K562 (cell line): Measurements from ENCODE around the gene SPINT2. TPM values are rescaled to one million over a fixed set of nuclear protein-coding genes. Genes with fewer than 3 reads are reported as not detected.

ENCODE experiments used
- BDP1 ChIP-seq: IDR thresholded peaks from 3 replicates; pipeline ENCODE4 v1.6.1; 2011; ENCODE audit not compliant: insufficient read length, insufficient read depth
- CAMTA2 ChIP-seq: fragments of 250-450 bp; sonication (Bioruptor Pico); conservative IDR thresholded peaks from 2 replicates; pipeline ENCODE4 v1.5.1; 2022
- CXXC5 ChIP-seq: fragments of 250-450 bp; sonication (Bioruptor Pico); IDR thresholded peaks from 2 replicates; pipeline ENCODE4 v1.8.0; 2022; ENCODE audit warnings: inconsistent platforms, mild to moderate bottlenecking, moderate library complexity
- FOXJ2 ChIP-seq: fragments of 200-800 bp; sonication (Bioruptor generic); IDR thresholded peaks from 2 replicates; pipeline ENCODE4 v1.6.1; 2016; ENCODE audit warnings: missing genetic modification characterization, missing compliant biosample characterization
- FOXP4 ChIP-seq: sonication (generic); formaldehyde crosslinking; IDR thresholded peaks from 2 replicates; pipeline ENCODE4 v1.8.0; 2022; ENCODE audit warnings: mild to moderate bottlenecking, missing genetic modification reagents, borderline replicate concordance
- ILF3 ChIP-seq: fragments of 450-650 bp; IDR thresholded peaks from 2 replicates; pipeline ENCODE4 v1.6.1; 2018; ENCODE audit warnings: antibody characterized with exemption, mild to moderate bottlenecking, moderate library complexity, borderline replicate concordance
- RFX7 ChIP-seq: fragments of 250-450 bp; sonication (Bioruptor Pico); IDR thresholded peaks from 2 replicates; pipeline ENCODE4 v1.5.1; 2021; ENCODE audit warnings: mild to moderate bottlenecking
- SMAD1 ChIP-seq: fragments of 150-350 bp; IDR thresholded peaks from 2 replicates; pipeline ENCODE4 v1.6.1; 2014; ENCODE audit warnings: low read length, low read depth; ENCODE audit not compliant: partially characterized antibody
- SNRNP70 ChIP-seq: fragments of 200-400 bp; formaldehyde crosslinking; optimal IDR thresholded peaks from 2 replicates; pipeline ENCODE3; 2017; ENCODE audit warnings: low read depth, low read length
- SP1 ChIP-seq: sonication (generic); formaldehyde crosslinking; IDR thresholded peaks from 2 replicates; pipeline ENCODE4 v1.8.1; 2022; ENCODE audit warnings: mild to moderate bottlenecking, missing genetic modification reagents
- SPI1 ChIP-seq: IDR thresholded peaks from 2 replicates; pipeline ENCODE4 v1.6.1; 2011; ENCODE audit warnings: low read depth, low read length, control low read depth, borderline replicate concordance
- THAP12 ChIP-seq: fragments of 250-450 bp; sonication (Bioruptor Pico); IDR thresholded peaks from 2 replicates; pipeline ENCODE4 v1.9.0; 2021; ENCODE audit warnings: mild to moderate bottlenecking, inconsistent platforms
- ZFPM2 ChIP-seq: fragments of 250-450 bp; sonication (Bioruptor Pico); IDR thresholded peaks from 2 replicates; pipeline ENCODE4 v1.5.1; 2022; ENCODE audit warnings: mild to moderate bottlenecking
- ZNF3 ChIP-seq: fragments of 250-450 bp; sonication (Bioruptor Pico); IDR thresholded peaks from 2 replicates; pipeline ENCODE4 v1.5.0; 2021; ENCODE audit warnings: mild to moderate bottlenecking, moderate library complexity
- ZNF311 ChIP-seq: fragments of 250-450 bp; sonication (Bioruptor Pico); IDR thresholded peaks from 2 replicates; pipeline ENCODE4 v1.4.0; 2020; ENCODE audit warnings: mild to moderate bottlenecking, moderate library complexity
- ZNF318 ChIP-seq, 2 experiments: fragments of 450-650 bp; IDR thresholded peaks; 2 replicates each; pipeline ENCODE4 v1.6.1; 2016; ENCODE audit warnings: mild to moderate bottlenecking in 2 of 2, borderline replicate concordance in 1 of 2, low read depth in 1 of 2, moderate library complexity in 1 of 2
- polyA plus RNA-seq, 8 experiments: library from polyadenylated mRNA; depleted of rRNA in 4 of 8; stranded (reverse) in 5 of 8; unstranded in 3 of 8; fragments of >200 nt; fragmentation: Nextera tagmentation in 2 of 8; fragmentation: Illumina TruSeq in 1 of 8; extraction: Ambion mirVana in 2 of 8; extraction: Trizol in 1 of 8; gene quantifications; 2 replicates each; pipeline versions ENCODE4 v1.2.1 to v1.2.3, GENCODE V29; 2011 to 2014; ENCODE audit warnings: inconsistent platforms in 1 of 8, missing spikeins in 1 of 8
- total RNA-seq, 7 experiments: library from RNA; depleted of rRNA in 6 of 7; stranded (reverse); fragments of >200 nt in 6 of 7; fragmentation: Illumina TruSeq in 2 of 7; extraction: Trizol in 2 of 7; gene quantifications; 2 replicates each; pipeline versions ENCODE4 v1.2.1 to v1.2.3, GENCODE V29; 2011 to 2021; ENCODE audit warnings: low replicate concordance in 1 of 7

SPINT2 gene
- total and polyA plus RNA-seq, 9 of the 15 experiments (the other 6 are each of a cell fraction or from before 2014, with no cell fraction given): 0.65 to 4.5 (median 3.4) TPM

GRCh38 chr19:38270587-38271167, 6.3 kb downstream of the SPINT2 start (continued):
- TF ChIP-seq FOXP4: no peak
- TF ChIP-seq CXXC5: no peak
- TF ChIP-seq ZNF318 (IDR thresholded peaks at IDR 0.05; ENCODE audit: borderline replicate concordance in 1 of 2, low read depth in 1 of 2): no peak
- TF ChIP-seq SP1 (CRISPR knock-in tag): 0 out of 2 replicates have a peak, but pooled peaks have one; percentile 13
- no peak for TF ChIP-seq SPI1
- TF ChIP-seq ILF3: no peak
- no peak for TF ChIP-seq BDP1
- 0 out of 2 replicates have a peak, but pooled peaks have one; percentile 33 for TF ChIP-seq THAP12 (CRISPR knock-in tag)
- no peak for TF ChIP-seq ZFPM2
- no peak for TF ChIP-seq FOXJ2 (tag)
- no peak for TF ChIP-seq ZNF3
- no peak for TF ChIP-seq RFX7 (CRISPR knock-in tag)
- no peak for TF ChIP-seq CAMTA2 (CRISPR knock-in tag)
- TF ChIP-seq ZNF311 (CRISPR knock-in tag): no peak
- no peak for TF ChIP-seq SMAD1
- TF ChIP-seq SNRNP70: no peak
